Measurements from ENCODE around the gene SAE1.

SAE1 gene

DNA sequence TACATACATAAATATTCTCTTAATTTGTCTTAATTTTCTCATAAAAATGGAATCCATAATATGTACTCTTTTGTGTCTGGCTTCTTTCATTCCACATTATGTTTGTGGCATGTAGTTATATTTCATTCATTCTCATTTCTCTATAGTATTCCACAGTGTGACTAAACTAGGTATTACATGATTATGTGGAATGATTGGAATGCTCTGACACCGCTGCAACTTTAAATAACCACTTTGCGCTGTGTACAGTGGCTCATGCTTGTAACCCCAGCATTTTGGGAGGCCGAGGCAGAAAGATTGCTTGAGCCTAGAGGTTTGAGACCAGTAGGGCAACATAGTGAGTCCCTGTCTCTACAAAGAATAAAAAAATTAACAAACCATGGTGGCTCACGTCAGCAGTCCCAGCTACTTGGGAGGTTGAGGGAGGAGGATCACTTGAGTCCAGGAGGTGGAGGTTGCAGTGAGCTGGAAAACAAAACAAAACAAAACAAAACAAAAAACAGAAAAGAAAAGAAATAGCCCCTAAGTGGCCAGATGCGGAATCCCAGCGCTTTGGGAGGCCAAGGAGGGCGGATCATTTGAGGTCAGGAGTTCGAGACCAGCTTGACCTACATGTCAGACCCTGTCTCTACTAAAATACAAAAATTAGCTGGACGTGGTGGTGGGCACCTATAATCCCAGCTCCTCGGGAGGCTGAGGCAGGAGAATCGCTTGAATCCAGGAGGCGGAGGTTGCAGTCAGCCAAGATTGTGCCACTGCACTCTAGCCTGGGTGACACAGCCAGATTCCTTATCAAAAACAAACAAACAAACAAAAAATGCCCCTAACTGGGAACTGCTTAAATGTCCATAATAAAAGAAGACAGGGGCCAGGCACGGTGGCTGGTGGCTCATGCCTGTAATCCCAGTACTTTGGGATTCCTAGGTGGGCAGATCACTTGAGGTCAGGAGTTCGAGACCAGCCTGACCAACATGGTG lies 8.0 kb upstream of the SAE1 start:
- H3K9me3 ChIP-seq (ENCODE audit: insufficient read depth, low read length, severe bottlenecking): no peaks in the 10 kb centered on the region
- H3K27me3 ChIP-seq (ENCODE audit: insufficient read depth, low read length, poor library complexity): no peaks in the 10 kb centered on the region
- no peaks in the 10 kb centered on the region for H3K36me3 ChIP-seq (ENCODE audit: insufficient read depth, low read length)
- no peaks in the 10 kb centered on the region for H4K20me1 ChIP-seq (ENCODE audit: insufficient read depth, low read length)
- no peak overlapping the region for H3K27ac ChIP-seq (ENCODE audit: low read length)
- H3K9ac ChIP-seq (ENCODE audit: low read depth, low read length): no peak overlapping the region
- H3K4me1 ChIP-seq (ENCODE audit: insufficient read depth, low read length): no peaks in the 10 kb centered on the region
- H3K4me2 ChIP-seq (ENCODE audit: insufficient read depth, low read length): no peak overlapping the region
- ATAC-seq (ENCODE audit: insufficient read depth, low read depth) (no peak), DNase-seq (no peak)
- no peak overlapping the region for H3K4me3 ChIP-seq (ENCODE audit: low read depth in 1 of 2, low read length in 2 of 2)
- H2AFZ ChIP-seq (ENCODE audit: low read depth, low read length): no peak overlapping the region
- H3K79me2 ChIP-seq (ENCODE audit: insufficient read depth, low read length): no peaks in the 10 kb centered on the region
- TF ChIP-seq CTCF (IDR thresholded peaks at IDR 0.05; ENCODE audit: borderline replicate concordance, extremely low read depth, low read length, poor library complexity, severe bottlenecking) (no peak), EZH2 (IDR thresholded peaks at IDR 0.05; ENCODE audit: borderline replicate concordance, low read depth, low read length, severe bottlenecking) (no peak)

DNA sequence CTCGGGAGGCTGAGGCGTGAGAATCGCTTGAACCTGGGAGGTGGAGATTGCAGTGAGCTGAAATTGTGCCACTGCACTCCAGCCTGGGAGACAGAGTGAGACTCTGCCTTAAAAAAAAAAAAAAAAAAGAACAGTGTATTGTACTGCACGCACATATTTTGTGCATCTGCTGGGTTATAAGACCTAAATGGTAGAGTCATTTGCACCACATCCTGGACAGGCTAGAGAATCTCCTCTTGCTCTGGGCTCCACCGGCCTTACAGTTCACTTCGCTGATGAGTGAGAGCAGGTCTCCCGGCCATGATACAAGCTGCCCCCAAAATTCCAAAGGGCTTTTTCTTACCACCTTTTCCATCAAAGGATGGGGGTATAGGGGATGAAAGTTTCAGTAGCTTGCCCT lies 7.2 kb upstream of the SAE1 start:
- H3K9ac ChIP-seq (ENCODE audit: low read depth, low read length): no peak overlapping the region
- no peaks in the 10 kb centered on the region for H3K36me3 ChIP-seq (ENCODE audit: insufficient read depth, low read length)
- TF ChIP-seq CTCF (IDR thresholded peaks at IDR 0.05; ENCODE audit: borderline replicate concordance, extremely low read depth, low read length, poor library complexity, severe bottlenecking): no peak
- TF ChIP-seq EZH2 (IDR thresholded peaks at IDR 0.05; ENCODE audit: borderline replicate concordance, low read depth, low read length, severe bottlenecking): no peak
- no peaks in the 10 kb centered on the region for H3K4me1 ChIP-seq (ENCODE audit: insufficient read depth, low read length)
- no peaks in the 10 kb centered on the region for H4K20me1 ChIP-seq (ENCODE audit: insufficient read depth, low read length)
- ATAC-seq (ENCODE audit: insufficient read depth, low read depth) (no peak), DNase-seq (no peak)
- no peak overlapping the region for H3K4me2 ChIP-seq (ENCODE audit: insufficient read depth, low read length)
- H2AFZ ChIP-seq (ENCODE audit: low read depth, low read length): no peak overlapping the region
- no peak overlapping the region for H3K27ac ChIP-seq (ENCODE audit: low read length)
- H3K9me3 ChIP-seq (ENCODE audit: insufficient read depth, low read length, severe bottlenecking): no peaks in the 10 kb centered on the region
- H3K79me2 ChIP-seq (ENCODE audit: insufficient read depth, low read length): no peaks in the 10 kb centered on the region
- H3K27me3 ChIP-seq (ENCODE audit: insufficient read depth, low read length, poor library complexity): no peaks in the 10 kb centered on the region
- no peak overlapping the region for H3K4me3 ChIP-seq (ENCODE audit: low read depth in 1 of 2, low read length in 2 of 2)

DNA sequence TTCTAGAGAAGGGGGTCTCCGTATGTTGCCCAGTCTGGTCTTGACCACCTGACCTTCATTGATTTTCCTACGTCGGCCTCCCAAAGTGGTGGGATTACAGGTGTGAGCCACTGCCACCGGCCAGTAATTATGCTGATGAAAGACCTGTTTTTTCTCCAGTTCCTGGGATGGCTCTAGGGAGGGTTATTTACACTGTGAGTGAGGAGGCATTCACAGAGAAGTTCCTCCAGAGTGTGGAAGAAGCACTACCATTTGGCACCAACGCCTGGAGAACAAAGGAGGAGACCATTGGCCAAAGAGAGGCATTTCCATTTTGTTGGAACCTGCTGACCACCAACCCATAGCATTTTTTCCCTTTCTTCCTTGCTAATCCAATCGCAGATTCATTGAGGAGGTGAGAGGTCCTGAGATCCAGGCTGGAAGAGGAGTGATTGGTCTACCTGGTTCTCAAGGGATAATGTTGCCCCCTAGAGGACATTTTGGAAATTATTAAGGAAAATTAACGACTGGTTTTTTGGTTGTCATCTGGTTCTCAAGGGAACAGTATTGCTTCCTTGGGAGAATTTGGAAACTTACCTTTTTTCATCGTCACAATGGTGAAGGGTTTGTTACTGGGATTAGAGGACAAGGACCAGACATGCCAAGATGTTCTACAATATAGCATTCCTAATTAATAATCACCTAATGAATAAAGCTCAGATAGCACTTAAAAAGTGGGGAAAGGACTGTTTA lies 5.5 kb upstream of the SAE1 start:
- Histone ChIP-seq H4K20me1 (ENCODE audit: insufficient read depth, low read length) (no peaks in the 10 kb centered on the region), H3K79me2 (ENCODE audit: insufficient read depth, low read length) (no peaks in the 10 kb centered on the region), H2AFZ (ENCODE audit: low read depth, low read length) (0 out of 2 replicates have a peak overlapping the region, but pooled peaks have one; percentile 1), H3K9ac (ENCODE audit: low read depth, low read length) (no peak overlapping the region), H3K27ac (ENCODE audit: low read length) (no peak overlapping the region), H3K36me3 (ENCODE audit: insufficient read depth, low read length) (no peaks in the 10 kb centered on the region), H3K27me3 (ENCODE audit: insufficient read depth, low read length, poor library complexity) (no peaks in the 10 kb centered on the region), H3K4me3 (ENCODE audit: low read depth in 1 of 2, low read length in 2 of 2) (no peak overlapping the region), H3K9me3 (ENCODE audit: insufficient read depth, low read length, severe bottlenecking) (no peaks in the 10 kb centered on the region), H3K4me1 (ENCODE audit: insufficient read depth, low read length) (peaks cover 2% of the 10 kb centered on the region), H3K4me2 (ENCODE audit: insufficient read depth, low read length) (no peak overlapping the region)
- TF ChIP-seq CTCF (IDR thresholded peaks at IDR 0.05; ENCODE audit: borderline replicate concordance, extremely low read depth, low read length, poor library complexity, severe bottlenecking) (peak; percentile 76), EZH2 (IDR thresholded peaks at IDR 0.05; ENCODE audit: borderline replicate concordance, low read depth, low read length, severe bottlenecking) (no peak)
- peak; percentile 42 for DNase-seq
- peak; percentile 82 for ATAC-seq (ENCODE audit: insufficient read depth, low read depth)

Data from DND-41 (cell line).